EH (cell line): ENCODE results near the gene ALOX5AP.
A peak's percentile ranks its signal among the peaks of the same experiment; 100 is the strongest.

ENCODE experiments used
- DNase-seq: peaks from one replicate; pipeline ENCODE4 v3.0.0-alpha.2; 2015; ENCODE audit warnings: low read depth

Gene ALOX5AP

DNA sequence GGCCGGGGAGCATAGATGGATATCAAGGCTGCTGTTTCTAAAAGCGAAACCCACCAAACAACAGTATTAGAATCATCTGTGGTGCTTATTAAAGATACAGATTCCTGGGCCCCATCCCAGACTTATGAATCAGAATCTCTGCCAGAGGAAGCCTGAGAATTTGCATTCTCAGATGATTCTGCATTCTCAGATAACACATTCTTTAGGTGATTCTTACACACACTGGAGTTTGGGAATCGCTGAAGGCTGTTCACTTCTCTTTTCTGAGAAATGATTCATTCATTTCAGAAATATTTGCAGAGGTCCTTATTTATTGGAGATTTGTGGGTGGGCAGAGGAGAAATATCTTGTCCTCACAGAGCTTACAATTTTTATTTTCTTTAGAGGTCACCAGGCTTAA, 24.4 kb downstream of the ALOX5AP start:
- DNase-seq: peak; percentile 62

GRCh38 chr13:30762643-30763042, 27.3 kb downstream of the ALOX5AP start:
- no peak for DNase-seq

GRCh38 chr13:30763786-30764413, 28.6 kb downstream of the ALOX5AP start:
- peak; percentile 44 for DNase-seq

GRCh38 chr13:30766231-30766630, 30.9 kb downstream of the ALOX5AP start:
- DNase-seq: no peak

DNA sequence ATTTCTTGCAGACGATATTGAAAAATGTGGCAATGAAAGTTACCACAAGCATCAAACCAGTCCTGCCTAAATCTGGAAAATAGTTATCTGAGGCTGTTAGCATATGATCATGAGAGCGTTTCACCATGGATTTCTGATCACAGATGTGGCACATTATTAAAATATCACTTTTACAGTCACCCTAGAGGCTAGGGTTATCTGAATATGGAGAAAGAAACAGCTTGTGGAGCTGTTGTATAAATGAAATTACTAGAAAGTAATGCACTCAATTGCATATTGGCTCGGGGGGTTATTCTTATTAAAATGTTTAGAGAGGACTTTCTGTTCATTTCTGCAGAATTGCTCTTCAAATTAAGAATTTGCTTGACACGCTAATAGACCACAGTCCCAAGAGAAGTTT, 35.6 kb downstream of the ALOX5AP start:
- no peak for DNase-seq

DNA sequence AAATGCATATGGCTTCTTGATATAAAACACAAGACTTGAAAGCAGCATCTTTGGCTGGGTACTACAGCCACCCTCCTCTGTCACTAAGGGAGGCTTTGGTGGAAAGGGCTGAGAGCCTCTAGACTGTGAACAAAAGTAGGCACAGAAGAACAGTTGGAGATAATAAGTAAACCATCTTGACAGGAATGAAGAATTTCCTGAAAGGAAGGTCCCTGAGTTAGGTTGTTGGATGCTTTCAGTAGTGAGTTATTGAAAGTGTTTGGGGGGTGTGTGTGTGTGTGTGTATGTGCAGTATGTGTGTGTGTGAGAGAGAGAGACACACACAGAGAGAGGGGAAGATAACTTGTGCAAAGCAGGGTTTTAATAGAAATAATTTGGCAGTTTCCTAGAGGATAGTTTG, 38.2 kb downstream of the ALOX5AP start:
- DNase-seq: no peak

- DNase-seq: no peak
Observed at GRCh38 chr13:30774214-30774730, 38.9 kb downstream of the ALOX5AP start.

DNA sequence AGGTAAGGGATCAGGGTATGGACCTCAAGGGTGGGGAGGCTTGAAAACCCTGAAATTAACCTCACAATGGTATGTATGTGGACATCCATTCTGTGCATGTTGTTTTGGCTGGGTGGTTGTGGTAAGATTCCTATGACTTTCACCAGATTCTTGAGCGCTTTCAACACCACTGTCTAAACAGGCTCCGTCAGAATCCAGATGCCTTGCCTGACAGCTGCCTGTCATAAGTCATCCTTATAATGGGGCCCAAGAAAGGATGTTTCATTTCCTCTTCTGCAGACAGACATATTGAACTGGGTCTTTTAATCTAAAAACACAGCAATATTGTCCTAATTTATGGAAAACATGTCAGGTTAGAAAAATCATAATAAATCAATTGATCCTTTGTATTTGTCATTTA, 41.3 kb downstream of the ALOX5AP start:
- DNase-seq: no peak

DNA sequence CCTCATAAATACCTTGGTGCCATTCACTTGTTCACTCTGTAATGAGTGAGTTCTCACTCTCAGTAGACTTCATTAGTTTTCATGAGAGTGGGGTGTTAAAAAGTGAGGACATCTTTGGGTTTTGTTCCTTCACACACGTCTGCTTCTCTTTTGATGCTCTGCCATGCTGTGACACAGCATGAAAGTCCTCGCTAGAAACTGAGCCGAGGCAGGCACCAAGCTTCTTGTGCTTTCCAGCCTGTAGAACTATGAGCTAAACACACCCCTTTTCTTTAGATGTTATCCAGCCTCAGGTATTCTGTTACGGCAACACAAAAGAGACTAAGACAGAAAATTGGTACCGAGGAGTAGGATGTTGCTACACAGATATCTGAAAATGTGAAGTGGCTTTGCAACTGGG, 43.7 kb downstream of the ALOX5AP start:
- DNase-seq: no peak

GRCh38 chr13:30779608-30780007, 44.3 kb downstream of the ALOX5AP start:
- DNase-seq: no peak

GRCh38 chr13:30780338-30780981, 45.1 kb downstream of the ALOX5AP start:
- DNase-seq: no peak

GRCh38 chr13:30785191-30785850, 50.0 kb downstream of the ALOX5AP start:
- DNase-seq: no peak

DNA sequence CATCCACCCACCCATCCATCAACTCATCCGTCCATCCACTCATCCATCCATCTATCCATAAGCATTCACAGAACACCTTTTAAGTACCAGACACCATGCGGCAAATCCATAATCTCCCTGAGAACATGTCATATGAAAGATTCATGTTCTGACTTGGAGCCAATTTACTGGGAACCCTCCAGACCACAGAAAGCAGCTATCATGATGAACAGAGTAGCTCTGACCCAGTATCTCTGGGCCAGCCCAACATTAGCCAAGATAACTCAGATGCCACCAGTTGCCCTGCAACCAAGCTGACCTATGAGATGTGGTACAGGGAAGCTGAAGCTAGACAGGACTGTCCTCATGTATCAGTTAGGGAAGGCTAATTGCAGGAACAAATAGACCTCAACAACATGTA, 51.3 kb downstream of the ALOX5AP start:
- DNase-seq: no peak

DNA sequence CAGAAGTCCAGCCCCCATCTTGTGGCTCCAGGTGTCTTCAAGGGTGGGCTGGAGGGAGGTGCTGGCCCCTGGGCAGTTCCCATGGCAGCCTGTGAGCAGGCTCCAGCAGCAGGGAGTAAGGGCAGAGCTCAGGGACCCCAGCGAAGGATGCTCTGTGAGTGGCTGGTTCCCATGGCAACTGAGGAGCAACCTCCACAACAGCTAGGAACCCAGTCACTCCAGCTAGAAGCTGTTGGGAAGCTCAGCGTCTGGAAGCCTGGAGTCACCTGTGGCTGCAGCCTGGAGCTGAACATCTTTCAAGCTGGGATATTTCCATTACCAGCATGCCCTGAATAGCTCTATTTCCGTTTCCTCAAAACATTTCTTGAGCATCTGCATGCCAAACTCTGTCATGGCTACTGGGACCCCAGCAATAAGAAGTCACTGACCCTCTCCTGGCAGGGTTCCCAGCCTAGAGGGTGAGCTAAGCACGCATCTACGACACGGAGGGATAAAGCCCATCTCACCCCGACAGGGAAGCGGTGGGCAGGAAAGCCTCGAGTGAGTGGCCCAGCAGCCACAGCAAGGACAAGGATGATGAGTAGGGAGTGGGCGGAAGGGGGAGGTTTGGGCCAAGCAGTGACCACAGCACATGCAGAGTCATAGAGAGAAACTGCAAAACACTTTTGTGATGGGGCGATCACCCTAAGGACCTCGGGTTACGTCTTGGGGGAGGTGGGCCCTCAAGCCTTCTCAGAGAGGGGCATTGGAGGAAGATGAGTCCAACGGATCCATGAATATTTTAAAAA, 52.6 kb downstream of the ALOX5AP start:
- DNase-seq: no peak

GRCh38 chr13:30789166-30789862, 54.0 kb downstream of the ALOX5AP start:
- DNase-seq: no peak

DNA sequence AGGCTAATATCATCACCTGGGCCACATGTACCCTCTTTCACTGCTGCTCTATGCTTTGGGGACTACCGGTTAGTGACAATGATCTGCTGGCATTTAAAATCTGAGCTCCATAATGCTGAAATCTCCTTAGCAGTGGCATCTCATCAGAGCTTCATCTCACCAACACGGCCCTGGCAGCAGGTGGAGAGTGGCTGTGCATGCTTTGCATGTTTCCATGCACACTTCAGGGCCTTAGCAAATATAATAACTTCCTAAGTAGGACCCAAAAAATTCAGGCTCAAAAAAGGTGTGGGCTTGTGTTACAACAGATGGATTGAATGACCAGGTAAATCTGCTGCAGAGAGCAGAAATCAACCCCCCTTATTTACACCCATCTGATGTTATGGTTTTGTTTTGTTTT, 55.2 kb downstream of the ALOX5AP start:
- DNase-seq: no peak

DNA sequence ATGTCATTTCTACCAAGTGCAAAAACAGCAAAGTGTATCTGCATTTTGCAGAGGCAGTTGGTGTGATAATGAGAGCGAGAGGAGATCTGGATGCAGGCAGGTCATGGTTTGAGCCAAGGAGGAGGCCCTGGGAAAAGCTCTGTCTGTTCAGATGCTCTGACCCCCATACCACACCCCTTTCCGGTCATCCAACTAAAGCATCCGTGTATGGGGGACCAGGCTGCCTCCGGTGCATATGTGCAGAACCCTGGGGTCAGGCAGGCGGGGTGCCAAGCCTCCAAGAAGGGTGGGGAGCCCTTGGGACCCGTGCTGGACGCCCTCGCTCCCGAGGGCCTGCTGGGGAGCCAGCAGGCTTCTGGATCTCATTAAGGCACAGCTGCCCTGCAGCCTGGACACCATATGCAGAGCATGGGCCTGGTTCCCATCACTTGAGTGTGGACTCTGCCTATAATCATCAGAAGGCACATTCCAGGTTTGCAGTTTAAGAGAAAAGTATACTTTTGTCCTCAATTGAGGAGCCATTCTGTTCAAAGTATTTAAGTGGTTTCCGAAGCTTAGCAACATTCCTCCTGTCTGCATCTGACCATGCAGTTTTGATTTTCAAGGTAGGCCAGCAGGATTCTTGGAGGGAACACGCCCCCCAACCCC, 56.1 kb downstream of the ALOX5AP start:
- peak; percentile 43 for DNase-seq

GRCh38 chr13:30792285-30793000, 57.1 kb downstream of the ALOX5AP start:
- peak; percentile 96 for DNase-seq

GRCh38 chr13:30796132-30796572, 60.8 kb downstream of the ALOX5AP start:
- DNase-seq: peak; percentile 85
